HG03175 (cell line): ENCODE results near the gene PACRG.
"Not testable (repeated sequence)": the region's sequence is repeated elsewhere in the genome, so short reads cannot be mapped to it uniquely, and the experiment has no call there.

Experiments
- ATAC-seq: cut with Tn5 transposase; IDR thresholded peaks from one replicate; pipeline ENCODE4 v1.9.1; 2021; ENCODE audit warnings: mild to moderate bottlenecking, moderate library complexity; ENCODE audit not compliant: unreplicated experiment

PACRG gene

GRCh38 chr6:163298079-163298830, 570.5 kb downstream of the PACRG start:
- no peak for ATAC-seq

GRCh38 chr6:163300838-163301237, 573.1 kb downstream of the PACRG start:
- ATAC-seq = no peak

- ATAC-seq = no peak
These were observed 574.2 kb downstream of the PACRG start for GRCh38 chr6:163301726-163302635.

- ATAC-seq = no peak
These were observed 575.0 kb downstream of the PACRG start for GRCh38 chr6:163302747-163303146.

- no peak for ATAC-seq
These were observed 578.2 kb downstream of the PACRG start for GRCh38 chr6:163306000-163306399.

GRCh38 chr6:163308629-163309440, 581.1 kb downstream of the PACRG start:
- ATAC-seq = no peak

GRCh38 chr6:163309491-163310026, 581.8 kb downstream of the PACRG start:
- no peak for ATAC-seq

- ATAC-seq = no peak
These were observed 582.6 kb downstream of the PACRG start for GRCh38 chr6:163310096-163310972.

GRCh38 chr6:163310973-163311383, 583.2 kb downstream of the PACRG start:
- no peak for ATAC-seq

GRCh38 chr6:163311830-163312229, 584.1 kb downstream of the PACRG start:
- no peak for ATAC-seq

- ATAC-seq = no peak
These were observed 585.8 kb downstream of the PACRG start for GRCh38 chr6:163313566-163313965.

GRCh38 chr6:163313981-163314380, 586.2 kb downstream of the PACRG start:
- ATAC-seq = no peak

GRCh38 chr6:163314791-163315470, 587.2 kb downstream of the PACRG start:
- ATAC-seq = no peak

- not testable (repeated sequence) for ATAC-seq
These were observed 589.2 kb downstream of the PACRG start for GRCh38 chr6:163316866-163317495.

GRCh38 chr6:163318071-163318786, 590.5 kb downstream of the PACRG start:
- ATAC-seq = no peak

GRCh38 chr6:163319609-163320366, 592.0 kb downstream of the PACRG start:
- ATAC-seq = no peak

GRCh38 chr6:163320402-163320801, 592.6 kb downstream of the PACRG start:
- ATAC-seq = no peak
